Measurements from ENCODE around the gene GAN.

Gene GAN, protein sequence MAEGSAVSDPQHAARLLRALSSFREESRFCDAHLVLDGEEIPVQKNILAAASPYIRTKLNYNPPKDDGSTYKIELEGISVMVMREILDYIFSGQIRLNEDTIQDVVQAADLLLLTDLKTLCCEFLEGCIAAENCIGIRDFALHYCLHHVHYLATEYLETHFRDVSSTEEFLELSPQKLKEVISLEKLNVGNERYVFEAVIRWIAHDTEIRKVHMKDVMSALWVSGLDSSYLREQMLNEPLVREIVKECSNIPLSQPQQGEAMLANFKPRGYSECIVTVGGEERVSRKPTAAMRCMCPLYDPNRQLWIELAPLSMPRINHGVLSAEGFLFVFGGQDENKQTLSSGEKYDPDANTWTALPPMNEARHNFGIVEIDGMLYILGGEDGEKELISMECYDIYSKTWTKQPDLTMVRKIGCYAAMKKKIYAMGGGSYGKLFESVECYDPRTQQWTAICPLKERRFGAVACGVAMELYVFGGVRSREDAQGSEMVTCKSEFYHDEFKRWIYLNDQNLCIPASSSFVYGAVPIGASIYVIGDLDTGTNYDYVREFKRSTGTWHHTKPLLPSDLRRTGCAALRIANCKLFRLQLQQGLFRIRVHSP

DNA sequence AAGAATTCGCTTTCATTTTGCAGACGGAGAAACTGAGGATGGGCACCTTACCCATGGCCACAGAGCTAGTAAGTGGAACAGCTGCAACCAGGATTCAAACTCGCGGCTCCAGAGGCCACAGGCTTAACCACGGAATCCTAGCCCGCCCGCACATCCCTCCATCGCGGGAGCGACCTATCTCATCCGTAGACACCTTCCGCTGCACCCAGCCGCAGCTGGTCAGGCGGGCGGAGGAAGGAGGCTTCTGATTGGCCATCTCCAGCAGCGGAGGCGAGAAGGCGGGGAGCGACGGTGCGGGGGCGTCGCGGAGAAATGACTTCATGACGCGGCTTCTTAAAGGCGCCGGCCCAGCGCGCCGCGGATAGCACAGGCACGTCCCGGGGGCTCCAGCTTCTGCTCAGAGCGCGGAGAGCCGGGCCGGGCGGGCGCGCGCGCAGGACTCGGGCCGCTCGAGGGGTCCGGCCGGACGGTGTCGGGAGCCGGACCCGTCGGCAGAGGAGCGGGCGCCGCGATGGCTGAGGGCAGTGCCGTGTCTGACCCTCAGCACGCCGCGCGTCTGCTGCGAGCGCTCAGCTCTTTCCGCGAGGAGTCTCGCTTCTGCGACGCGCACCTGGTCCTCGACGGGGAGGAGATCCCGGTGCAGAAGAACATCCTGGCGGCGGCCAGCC, at the start of gene GAN:
GAN (plus strand) TSS at position 360 of the 668 bp plus-strand sequence; CDS start at position 512, 152 bp downstream.
- peak; percentile 94 for DNase-seq

DNA sequence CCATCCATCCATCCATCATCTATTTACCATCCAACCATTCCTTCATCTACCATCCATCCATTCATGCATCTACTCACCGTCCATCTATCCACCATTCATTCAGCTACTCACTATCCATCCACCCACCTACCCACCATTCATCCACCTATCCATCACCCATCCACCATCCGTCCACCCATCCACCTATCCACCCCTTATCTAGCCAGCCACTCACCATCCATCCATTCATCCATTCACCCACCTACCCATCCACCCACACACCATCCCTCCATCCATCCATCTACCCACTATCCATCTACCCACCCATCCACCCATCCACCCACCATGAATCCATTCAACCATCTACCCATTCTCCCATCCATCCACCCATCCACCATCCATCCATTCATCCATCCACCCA, 49.7 kb upstream of the GAN start:
- DNase-seq, result no peak

DNA sequence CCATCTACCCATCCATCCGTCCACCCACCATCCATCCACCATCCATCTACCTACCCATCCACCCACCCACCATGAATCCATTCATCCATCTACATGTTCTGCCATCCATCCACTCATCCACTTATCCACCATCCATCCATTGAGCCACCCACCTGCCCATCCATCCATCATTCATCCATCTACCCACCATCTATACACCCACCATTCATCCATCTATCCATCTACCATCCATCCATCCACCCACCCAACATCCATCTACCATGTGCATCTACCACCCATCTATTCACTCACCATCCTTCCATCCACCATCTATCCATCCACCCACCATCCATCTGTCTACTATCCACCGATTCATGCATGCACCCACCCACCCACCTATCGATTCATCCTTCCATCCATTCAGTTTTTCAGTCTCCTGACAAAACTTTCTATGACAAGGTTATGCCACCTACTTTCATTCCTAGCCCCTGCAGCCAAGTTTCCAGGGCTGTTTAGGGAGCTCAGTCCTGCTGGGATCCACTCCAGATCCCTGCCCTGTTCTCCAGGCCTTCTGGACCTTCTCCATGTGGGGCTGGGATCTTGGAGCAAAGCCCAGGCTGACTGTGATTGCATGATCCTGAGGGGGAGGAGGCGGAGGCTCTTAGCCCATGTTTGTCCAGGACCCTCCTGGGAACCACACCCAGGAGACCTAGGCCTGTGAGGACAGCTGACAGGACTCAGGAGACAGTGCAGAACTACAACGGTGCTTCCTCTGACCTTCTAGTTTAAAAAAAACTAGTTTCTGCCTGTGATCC, 48.9 kb upstream of the GAN start:
- DNase-seq, result no peak

DNA sequence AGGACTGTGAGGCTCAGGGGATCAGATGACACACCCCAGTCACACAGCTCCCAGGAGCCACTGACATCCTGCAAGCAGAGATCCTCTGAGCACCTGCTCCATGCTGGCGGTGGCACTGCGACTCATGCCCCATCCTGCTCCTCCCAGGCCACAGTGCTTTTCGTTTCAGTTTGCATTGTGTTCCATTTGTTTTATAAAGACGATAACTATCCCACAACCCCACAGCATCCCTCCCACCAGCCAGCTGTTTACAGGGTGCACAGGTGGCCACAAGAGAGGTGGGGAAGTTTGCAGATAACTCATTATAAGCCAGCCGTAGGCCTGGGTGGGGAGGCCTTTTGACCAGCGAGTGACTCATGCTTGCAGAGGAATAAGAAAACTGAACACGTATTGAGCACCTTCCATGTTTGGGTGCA, 48.1 kb upstream of the GAN start:
- no peak for DNase-seq

DNA sequence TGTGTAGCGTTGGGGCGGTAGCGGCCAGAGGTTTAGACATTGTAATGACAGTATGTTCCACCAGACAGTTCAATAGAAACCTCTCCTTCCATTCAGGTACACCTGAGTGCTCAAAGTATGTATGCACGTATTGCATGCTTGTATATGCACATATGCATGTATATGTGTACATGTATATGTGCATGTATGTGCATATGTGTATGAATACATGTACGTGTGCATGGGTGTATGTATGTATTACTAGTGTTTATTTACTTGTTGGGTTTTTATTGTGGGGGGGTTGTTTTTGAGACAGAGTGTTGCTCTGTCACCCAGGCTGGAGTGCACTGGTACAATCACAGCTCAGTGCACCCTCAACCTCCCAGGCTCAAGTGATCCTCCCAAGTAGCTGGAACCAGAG, 46.3 kb upstream of the GAN start:
- DNase-seq, result no peak

DNA sequence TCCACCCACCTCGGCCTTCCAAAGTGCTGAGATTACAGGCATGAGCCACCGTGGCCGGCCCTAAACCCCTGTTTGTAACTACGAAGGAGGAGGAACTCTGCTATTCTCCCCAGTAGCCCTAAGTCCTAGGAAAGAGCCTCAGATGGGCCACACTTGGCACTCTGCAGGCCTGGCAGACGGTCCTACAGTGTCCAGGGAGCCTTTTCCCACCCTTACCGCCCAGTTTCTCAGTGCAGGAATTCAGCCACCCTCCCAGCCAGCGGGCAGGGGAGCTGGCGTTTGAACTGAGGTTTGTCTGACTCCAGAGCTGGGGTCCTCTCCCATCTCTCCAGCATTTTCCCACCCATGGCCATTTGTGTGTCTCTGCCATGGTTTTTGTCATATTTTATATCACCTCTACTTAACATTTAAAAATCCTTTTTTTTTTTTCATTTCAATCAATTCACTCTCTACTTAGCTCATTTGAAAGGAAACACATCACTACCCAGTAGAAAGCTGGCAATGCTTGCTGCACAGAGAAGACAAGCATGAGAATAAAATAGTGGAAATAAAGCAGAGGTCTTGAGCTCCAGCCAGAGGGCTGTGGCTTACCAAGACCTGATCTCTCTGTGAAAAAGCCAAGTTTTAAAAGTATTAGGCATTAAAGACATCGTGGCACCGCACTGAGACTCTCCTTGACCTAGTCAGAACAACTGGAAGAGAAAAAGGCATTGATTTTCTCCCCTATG, 41.4 kb upstream of the GAN start:
- DNase-seq, result no peak

DNA sequence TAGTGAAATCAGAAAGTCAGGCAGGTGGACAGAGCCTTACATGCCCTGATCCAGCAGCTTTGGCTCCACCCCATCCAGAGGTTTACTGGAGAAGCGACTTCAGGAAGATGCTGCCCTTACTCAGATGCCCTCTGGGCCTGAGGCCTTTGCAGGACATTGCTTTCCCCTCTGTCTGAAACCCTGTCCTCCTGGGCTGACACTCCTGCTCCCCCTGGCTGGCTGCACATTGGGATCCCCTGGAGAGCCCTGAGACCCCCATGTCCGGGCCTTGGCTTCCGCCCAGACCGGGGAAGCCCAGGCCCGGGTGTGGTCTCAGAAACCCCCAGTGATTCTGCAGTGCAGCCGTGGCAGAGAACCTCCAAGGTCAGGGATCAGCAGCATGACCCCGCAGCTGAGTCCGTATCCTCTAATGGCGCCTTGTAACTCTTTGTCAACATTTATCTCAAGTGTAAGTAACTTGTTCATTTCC, 39.7 kb upstream of the GAN start:
- DNase-seq, result no peak

DNA sequence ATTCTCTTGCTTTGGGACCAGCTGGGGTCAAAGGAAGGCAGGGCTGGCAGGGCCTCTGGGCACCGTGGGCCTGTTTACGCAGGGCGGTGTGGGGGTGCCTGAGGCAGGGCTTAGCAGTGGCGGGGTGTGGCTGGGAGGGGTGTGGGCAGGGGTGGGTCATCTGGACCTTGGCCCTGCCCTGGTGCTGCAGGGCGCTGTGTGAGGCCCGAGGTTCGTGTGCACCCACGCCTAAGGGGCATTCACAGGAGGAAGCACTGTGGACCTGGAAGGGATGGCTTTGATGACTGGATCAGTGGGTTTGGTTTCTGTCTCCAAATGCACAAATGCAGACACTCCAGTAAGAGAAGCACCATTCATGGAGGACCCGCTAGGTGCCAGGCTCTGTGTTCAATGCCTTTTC, 39.0 kb upstream of the GAN start:
- DNase-seq, result no peak

DNA sequence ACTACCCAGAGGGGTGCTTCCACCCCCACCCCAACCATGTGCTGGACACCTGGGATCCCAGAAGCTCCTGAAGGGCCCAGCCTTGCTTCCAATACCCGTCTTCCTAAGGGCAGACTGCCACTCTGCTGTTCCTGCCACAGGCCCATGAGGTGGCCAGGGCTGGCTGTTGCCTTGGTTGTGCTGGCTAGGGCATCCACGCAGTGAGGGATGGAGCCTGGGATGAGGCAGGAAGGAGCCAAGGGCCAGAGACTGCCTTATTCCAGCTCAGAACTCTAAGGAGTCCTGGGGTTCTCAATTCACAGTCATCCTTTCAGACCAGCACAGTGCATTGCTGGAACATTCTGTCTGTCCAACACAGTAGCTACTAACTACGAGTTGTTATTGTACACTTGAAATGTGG, 38.4 kb upstream of the GAN start:
- DNase-seq, result no peak

DNA sequence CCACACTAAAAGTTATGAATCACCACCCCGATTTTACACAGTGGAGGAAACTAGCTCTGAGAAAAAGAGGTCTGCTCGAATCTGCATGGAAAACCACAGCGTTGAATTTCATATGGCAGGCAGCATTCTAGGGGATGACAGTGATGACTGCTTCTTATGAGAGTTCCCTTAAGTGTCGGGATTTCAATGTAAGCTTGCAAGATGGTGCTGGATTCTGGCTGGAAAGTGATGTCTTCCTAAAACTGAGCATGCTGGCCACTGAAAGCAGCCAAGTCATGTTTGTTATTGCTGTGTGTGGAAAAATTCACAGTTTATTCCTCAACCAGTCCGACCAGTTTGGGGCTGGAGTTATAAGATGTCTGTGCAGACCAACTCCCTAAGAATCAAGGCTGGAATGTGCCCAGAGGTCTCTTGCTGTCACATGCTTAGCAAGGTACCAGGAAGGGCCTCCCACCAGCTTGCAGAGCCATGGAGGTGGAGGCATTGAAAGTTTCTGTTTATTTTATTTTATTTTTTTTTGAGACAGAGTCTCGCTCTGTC, 37.2 kb upstream of the GAN start:
- DNase-seq, result no peak

DNA sequence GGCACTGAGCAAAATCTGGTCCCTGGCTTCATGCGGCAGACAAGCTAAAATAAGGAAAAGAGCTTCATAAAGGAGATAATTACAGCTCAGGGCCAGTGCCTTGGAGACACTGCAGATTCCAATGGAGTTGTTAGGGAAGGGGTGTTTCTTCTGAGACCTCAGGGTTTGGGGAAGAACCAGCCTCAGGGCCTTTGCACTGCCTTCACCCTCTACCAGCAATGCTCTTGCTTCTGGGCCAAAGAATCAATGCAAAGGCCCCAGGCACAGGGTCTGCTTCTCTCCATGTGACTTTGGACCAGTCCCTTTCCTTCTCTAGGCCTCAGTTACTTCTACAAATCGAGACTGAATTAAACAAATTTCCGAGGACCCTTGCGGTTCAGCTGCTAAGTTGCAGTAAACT, 36.2 kb upstream of the GAN start:
- DNase-seq, result no peak

DNA sequence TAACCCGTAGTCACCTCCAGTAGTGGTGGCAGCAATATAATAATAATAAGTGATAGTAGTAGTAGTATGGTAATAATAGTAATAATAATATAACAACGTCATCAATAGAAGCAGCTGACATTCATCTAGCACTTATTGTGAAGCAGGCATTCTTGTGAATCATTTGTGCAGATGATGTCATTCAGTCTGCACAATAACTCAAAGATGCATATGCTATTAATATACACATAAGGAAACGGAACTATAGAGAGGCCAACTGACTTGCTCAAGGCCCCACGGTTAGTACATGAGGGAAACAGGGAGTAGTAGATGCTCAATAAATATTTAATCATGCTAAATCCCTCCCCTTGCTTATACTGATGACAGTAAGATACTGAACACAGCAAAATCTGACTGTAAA, 35.4 kb upstream of the GAN start:
- DNase-seq, result no peak

DNA sequence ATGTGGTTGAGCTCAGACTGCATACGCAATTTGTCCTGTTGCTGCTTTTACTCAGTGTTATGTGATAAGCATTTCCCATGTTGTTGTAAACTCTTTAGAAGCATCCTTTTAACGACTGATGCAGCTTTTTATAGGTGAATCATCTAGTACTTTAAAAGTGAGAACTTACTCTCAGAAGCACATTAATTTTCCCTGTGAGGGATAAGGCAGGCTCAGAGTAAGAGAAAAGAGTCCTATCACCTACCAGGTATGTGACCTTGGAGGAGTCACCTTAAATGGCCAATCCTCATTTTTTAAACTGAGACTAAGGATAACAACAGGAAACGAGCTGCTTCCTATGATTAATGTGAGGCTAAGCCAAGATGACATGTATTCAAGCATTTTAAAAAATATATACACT, 34.4 kb upstream of the GAN start:
- no peak for DNase-seq

DNA sequence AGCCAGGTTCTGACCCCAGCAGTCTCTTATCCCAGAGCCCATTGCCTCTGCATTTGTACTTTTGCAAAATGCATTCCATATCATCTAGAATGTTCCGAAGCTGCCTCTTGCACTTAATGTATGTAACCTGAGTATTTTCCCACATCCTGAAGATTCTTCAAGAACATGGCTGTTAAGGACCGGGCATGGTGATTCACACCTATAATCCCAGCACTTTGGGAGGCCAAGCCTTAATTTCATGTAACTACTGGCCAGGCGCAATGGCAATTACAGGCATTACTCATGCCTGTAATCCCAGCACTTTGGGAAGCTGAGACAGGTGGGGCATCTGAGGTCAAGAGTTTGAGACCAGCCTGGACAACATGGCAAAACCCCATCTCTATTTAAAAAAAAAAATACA, 31.7 kb upstream of the GAN start:
- no peak for DNase-seq

DNA sequence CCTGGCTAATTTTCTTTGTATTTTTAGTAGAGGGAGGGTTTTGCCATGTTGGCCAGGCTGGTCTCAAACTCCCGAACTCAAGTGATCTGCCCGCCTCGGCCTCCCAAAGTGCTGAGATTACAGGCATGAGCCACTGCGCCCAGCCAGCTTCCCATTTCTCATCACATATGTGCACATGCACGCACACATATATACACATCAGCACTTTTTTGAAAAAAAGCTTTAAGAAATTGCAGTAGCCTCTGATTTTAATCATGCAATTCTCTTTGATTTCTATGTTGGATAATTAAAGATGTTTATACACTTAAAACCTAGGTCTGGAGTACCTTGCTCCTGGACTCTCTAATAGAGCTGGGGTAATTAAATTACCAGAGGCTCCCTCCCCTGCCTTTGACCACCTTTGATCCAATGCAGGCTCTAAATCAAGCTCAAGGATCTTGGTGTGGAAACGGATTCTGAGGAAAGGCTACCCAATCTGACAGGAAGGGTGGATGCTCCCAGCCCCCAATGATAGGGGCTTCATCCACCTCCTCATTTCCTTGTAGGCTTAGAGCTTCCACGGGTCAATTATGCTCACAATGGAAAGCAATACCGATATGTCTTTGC, 29.7 kb upstream of the GAN start:
- DNase-seq, result no peak

DNA sequence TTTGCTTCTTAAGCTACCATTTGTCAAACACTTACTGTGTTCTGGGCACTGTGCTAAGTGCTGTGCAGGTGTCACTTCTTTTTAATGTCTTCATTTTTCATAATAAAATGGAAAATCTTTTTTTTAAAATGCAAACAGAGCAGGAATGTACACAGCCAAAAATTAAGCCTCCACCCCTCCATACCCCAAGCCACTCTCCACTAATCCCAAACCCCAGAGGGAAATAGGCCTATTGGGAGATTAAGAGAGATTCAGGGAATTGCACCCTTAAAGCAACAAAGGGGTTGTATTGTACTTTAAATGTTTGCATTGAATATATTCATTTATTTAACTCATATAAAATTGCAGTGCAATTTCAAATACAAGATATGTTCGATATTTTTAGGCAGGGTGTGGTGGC, 28.6 kb upstream of the GAN start:
- DNase-seq, result no peak

DNA sequence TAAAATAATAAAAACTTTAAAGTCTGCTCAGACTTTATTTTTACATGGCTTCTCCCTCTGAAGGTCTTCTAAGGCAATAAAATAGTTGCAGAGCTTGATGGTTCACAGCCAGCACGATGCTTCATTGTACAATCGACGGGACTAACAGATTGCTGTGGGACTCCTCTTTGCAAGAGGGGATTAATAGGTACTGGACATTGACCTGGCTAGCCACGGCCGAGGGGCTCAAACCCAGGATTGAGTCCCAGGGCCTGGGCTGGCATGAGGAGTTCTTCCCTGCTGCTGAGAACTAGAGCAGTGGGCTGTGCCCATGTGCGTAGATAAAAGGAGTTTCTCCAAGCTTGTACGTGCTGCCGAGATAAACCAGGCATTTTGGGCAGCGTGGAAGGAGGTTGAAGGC, 23.6 kb upstream of the GAN start:
- DNase-seq, result no peak

DNA sequence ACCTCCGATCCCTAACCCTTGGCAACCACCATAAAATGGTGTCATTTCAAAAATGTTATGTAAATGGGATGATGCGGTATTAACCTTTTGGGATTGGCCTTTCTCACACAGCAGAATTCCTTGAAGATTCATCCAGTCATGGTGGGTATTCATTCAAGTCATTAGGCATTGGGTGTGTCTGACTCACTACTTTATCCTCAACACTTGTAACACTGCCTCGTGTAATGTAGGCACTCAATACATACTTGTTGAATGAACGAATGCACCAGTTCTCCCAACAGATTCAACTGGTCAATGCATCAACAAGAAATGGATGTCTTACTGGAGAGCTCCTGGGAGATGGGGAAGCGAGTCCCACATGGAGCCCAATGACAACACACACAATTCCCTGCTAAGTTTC, 21.8 kb upstream of the GAN start:
- DNase-seq, result no peak

DNA sequence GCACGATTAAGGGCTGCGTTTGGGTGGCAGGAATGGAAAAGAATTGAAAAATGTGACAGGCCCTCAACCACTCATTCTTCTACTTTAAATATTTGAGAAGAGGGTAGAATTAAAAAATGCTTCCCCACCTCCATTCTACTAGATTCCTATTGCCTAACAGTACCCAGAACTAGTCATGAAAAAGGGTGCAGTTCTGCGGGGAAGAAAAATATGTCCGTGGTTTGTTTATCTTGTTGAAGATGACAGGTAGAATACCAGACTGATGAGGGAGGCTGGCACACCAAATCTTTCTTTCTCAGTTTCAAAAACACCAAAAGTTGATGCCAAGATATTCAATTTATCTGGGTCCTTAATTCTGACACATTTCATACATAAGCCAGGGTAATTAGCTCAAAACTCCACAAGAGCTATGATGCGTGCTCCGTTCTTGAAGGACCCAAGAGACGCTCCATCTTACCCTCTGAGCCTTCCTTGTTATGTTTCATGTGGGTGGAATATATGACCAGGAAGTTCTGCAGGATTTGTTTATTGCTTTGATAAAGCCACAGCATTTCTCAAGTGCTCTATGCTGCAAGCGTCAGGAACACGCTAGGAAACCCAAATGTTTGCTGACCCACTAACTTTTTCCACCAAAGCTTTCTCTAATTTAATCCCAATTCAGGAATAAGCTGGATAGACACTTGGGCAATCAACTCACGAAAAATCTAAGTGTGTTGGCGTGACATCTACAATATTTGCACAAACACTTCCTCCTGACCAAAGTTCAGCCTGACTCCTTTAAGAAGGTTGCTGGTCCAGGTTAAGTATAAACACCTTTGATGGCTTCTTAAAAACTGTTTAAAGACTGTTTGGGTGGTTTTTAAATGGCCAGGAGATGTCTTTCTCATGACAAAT, 20.6 kb upstream of the GAN start:
- DNase-seq, result no peak

DNA sequence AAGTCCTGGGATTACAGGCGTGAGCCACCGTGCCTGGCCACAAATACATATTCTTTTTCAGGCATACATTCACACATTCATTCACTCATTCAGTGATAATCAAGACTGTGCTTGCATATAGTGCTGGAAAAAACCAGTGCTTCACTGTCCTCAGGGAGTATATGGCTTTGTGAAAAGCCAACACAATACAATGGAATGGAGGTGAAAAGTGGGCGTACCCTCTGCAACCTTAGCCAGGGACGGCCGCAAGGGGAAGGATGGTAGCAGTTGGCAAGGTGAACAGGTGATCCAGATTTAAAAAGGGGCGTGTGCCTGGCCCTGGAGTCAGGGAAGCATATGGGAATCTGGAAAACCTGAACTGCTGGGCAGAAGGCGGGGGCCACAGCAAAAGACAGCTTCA, 18.1 kb upstream of the GAN start:
- no peak for DNase-seq

DNA sequence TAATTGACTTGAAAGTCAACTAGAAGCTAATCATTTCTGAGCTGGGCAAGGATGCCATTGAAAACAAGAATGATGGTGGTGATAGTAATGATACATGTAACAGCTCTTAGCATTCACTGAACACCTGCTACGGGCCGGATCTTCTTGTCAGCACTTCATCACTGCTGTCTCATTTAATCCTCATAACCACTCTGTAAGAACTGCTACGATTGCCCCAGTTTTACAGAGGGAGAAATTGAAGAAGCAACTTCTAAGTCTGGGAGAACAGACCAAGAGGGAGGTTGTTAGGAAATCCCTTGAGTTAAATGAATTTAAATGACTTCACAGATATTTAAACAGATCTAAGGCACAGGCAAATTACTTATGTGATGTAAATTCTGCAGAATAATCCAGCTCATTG, 7.0 kb upstream of the GAN start:
- no peak for DNase-seq

Data from NCI-H2081 (cell line).